H1 (cell line): Measurements from ENCODE around the gene GSG1L. TPM values are rescaled to one million over a fixed set of nuclear protein-coding genes. Genes with fewer than 3 reads are reported as not detected.
"Not testable (repeated sequence)": the region's sequence is repeated elsewhere in the genome, so short reads cannot be mapped to it uniquely, and the experiment has no call there.

ENCODE experiments used
- CTCF ChIA-PET: fragments of 300-600 bp; sonication (Branson Sonifier 250); formaldehyde crosslinking; loops from one replicate; lab custom pipeline; 2021; ENCODE audit not compliant: partially characterized antibody; lab: Charles Lee
- POLR2A ChIA-PET: fragments of 300-600 bp; sonication (Branson Sonifier 250); formaldehyde crosslinking; loops from one replicate; lab custom pipeline; 2021; ENCODE audit warnings: inconsistent platforms; ENCODE audit not compliant: partially characterized antibody; lab: Charles Lee
- DNase-seq, 2 experiments: peaks; one replicate each; pipeline versions ENCODE4 v3.0.0 to v3.0.0-alpha.2; 2010 to 2022; ENCODE audit warnings: low spot score in 2 of 2, low read depth in 1 of 2, mixed read lengths in 1 of 2
- FAIRE-seq: peaks from 2 replicates; lab custom pipeline; 2011; peaks lifted over from hg19 to GRCh38; lab: Jason Lieb, UNC
- H2AFZ ChIP-seq: 2 replicates; pipeline ENCODE4 v1.8.1; 2012; ENCODE audit warnings: low read length, inconsistent platforms
- H2AK5ac ChIP-seq: 2 replicates; pipeline ENCODE4 v1.6.1; 2013; ENCODE audit warnings: low read depth, low read length
- H2BK120ac ChIP-seq: replicated peaks from 2 replicates; pipeline ENCODE3; 2013; ENCODE audit warnings: low read depth, low read length, inconsistent platforms
- H2BK12ac ChIP-seq: 2 replicates; pipeline ENCODE4 v1.6.1; 2013; ENCODE audit warnings: low read depth, low read length
- H2BK15ac ChIP-seq: 2 replicates; pipeline ENCODE4 v1.6.1; 2013; ENCODE audit warnings: low read length
- H2BK20ac ChIP-seq: 2 replicates; pipeline ENCODE4 v1.6.1; 2013; ENCODE audit warnings: low read length
- H2BK5ac ChIP-seq: 2 replicates; pipeline ENCODE4 v1.6.1; 2013; ENCODE audit warnings: low read depth, low read length
- H3K14ac ChIP-seq: 2 replicates; pipeline ENCODE4 v1.6.1; 2013; ENCODE audit warnings: inconsistent platforms; ENCODE audit not compliant: insufficient read length
- H3K18ac ChIP-seq: 2 replicates; pipeline ENCODE4 v1.6.1; 2013; ENCODE audit warnings: low read length; ENCODE audit errors: extremely low read depth
- H3K23ac ChIP-seq: 2 replicates; pipeline ENCODE4 v1.6.1; 2013; ENCODE audit warnings: inconsistent platforms; ENCODE audit not compliant: insufficient read length
- H3K23me2 ChIP-seq: 2 replicates; pipeline ENCODE4 v1.6.1; 2013; ENCODE audit warnings: low read depth, low read length
- H3K27ac ChIP-seq: 2 replicates; pipeline ENCODE4 v1.6.1; 2011; ENCODE audit warnings: low read depth, low read length, inconsistent platforms
- H3K27me3 ChIP-seq, 4 experiments: replicated peaks in 1 of 4; 1 replicate in 1 of 4; 2 replicates in 3 of 4; pipeline versions ENCODE4 v1.6.1 to v1.8.1; 2011 to 2013; ENCODE audit warnings: low read length in 3 of 4, mild to moderate bottlenecking in 3 of 4, inconsistent platforms in 2 of 4, mixed read lengths in 2 of 4, moderate library complexity in 1 of 4; ENCODE audit not compliant: control insufficient read depth in 3 of 4, insufficient read depth in 3 of 4; ENCODE audit errors: extremely low read depth in 1 of 4
- H3K36me3 ChIP-seq, 4 experiments: 2 replicates each; pipeline versions ENCODE4 v1.6.1 to v1.8.1; 2011 to 2013; ENCODE audit warnings: mild to moderate bottlenecking in 4 of 4, low read length in 3 of 4, moderate library complexity in 2 of 4, control low read depth in 1 of 4, inconsistent platforms in 1 of 4; ENCODE audit not compliant: insufficient read depth in 4 of 4, control insufficient read depth in 2 of 4
- H3K4ac ChIP-seq: replicated peaks from 2 replicates; pipeline ENCODE3; 2013; ENCODE audit warnings: low read length, low read depth, mixed read lengths, inconsistent platforms; ENCODE audit not compliant: insufficient read length
- H3K4me1 ChIP-seq, 4 experiments: replicated peaks in 1 of 4; 1 replicate in 1 of 4; 2 replicates in 3 of 4; pipeline versions ENCODE4 v1.6.1 to v1.8.1; 2011 to 2013; ENCODE audit warnings: low read length in 3 of 4, inconsistent platforms in 2 of 4, mixed read lengths in 1 of 4; ENCODE audit not compliant: insufficient read depth in 4 of 4, control insufficient read depth in 3 of 4
- H3K4me2 ChIP-seq, 2 experiments: 2 replicates each; pipeline versions ENCODE4 v1.6.1 to v1.8.1; 2011 to 2013; ENCODE audit warnings: low read depth in 2 of 2, low read length in 2 of 2, control low read depth in 1 of 2, inconsistent platforms in 1 of 2, mild to moderate bottlenecking in 1 of 2; ENCODE audit not compliant: insufficient read depth in 1 of 2
- H3K4me3 ChIP-seq, 4 experiments: fragments of 200-600, 300-600 bp in 1 of 4; sonication (generic), shearing (Covaris generic), sonication (Bioruptor Twin) in 1 of 4; 2 replicates each; pipeline versions ENCODE4 v1.5.1 to v1.8.1; 2011 to 2016; ENCODE audit warnings: low read length in 4 of 4, low read depth in 3 of 4, control low read depth in 2 of 4, inconsistent platforms in 2 of 4, mild to moderate bottlenecking in 2 of 4, mixed read lengths in 1 of 4, moderate library complexity in 1 of 4; ENCODE audit not compliant: insufficient read depth in 2 of 4; ENCODE audit errors: extremely low read depth in 1 of 4
- H3K56ac ChIP-seq: replicated peaks from 2 replicates; pipeline ENCODE3; 2013; ENCODE audit warnings: low read depth, mild to moderate bottlenecking, mixed read lengths, low read length, inconsistent platforms; ENCODE audit not compliant: insufficient read length
- H3K79me1 ChIP-seq: 2 replicates; pipeline ENCODE4 v1.6.1; 2013; ENCODE audit warnings: low read depth, low read length, control low read depth
- H3K79me2 ChIP-seq, 2 experiments: 2 replicates each; pipeline versions ENCODE4 v1.6.1 to v1.8.1; 2012 to 2013; ENCODE audit warnings: low read length in 2 of 2, mild to moderate bottlenecking in 2 of 2, inconsistent platforms in 1 of 2; ENCODE audit not compliant: insufficient read depth in 2 of 2, control insufficient read depth in 1 of 2
- H3K9ac ChIP-seq, 4 experiments: replicated peaks in 1 of 4; 1 replicate in 1 of 4; 2 replicates in 3 of 4; pipeline versions ENCODE4 v1.6.1 to v1.8.1; 2011 to 2013; ENCODE audit warnings: low read depth in 3 of 4, low read length in 3 of 4, control low read depth in 2 of 4, mild to moderate bottlenecking in 2 of 4, moderate library complexity in 2 of 4, inconsistent platforms in 1 of 4; ENCODE audit errors: extremely low read depth in 1 of 4
- H3K9me3 ChIP-seq, 2 experiments: 2 replicates each; pipeline versions ENCODE4 v1.6.1 to v1.8.1; 2012 to 2013; ENCODE audit warnings: mild to moderate bottlenecking in 2 of 2, moderate library complexity in 2 of 2, control low read depth in 1 of 2, inconsistent platforms in 1 of 2, low read depth in 1 of 2, low read length in 1 of 2, mixed read lengths in 1 of 2; ENCODE audit not compliant: insufficient read depth in 2 of 2
- H4K20me1 ChIP-seq, 2 experiments: replicated peaks in 1 of 2; 2 replicates each; pipeline versions ENCODE3 to v1.8.1; 2011 to 2013; ENCODE audit warnings: inconsistent platforms in 2 of 2, low read length in 2 of 2, mild to moderate bottlenecking in 1 of 2; ENCODE audit not compliant: insufficient read depth in 2 of 2, control insufficient read depth in 1 of 2
- H4K5ac ChIP-seq: 2 replicates; pipeline ENCODE4 v1.6.1; 2013; ENCODE audit warnings: low read length, low read depth, mixed read lengths, inconsistent platforms; ENCODE audit not compliant: insufficient read length
- H4K8ac ChIP-seq: 2 replicates; pipeline ENCODE4 v1.8.0; 2013; ENCODE audit warnings: mild to moderate bottlenecking, moderate library complexity, low read length, inconsistent platforms; ENCODE audit not compliant: insufficient read depth; ENCODE audit errors: extremely low read depth
- H4K91ac ChIP-seq: replicated peaks from 2 replicates; pipeline ENCODE3; 2013; ENCODE audit warnings: low read length, mixed read lengths, inconsistent platforms; ENCODE audit not compliant: insufficient read length
- WGBS, 2 experiments: shearing (Covaris generic) in 1 of 2; methylation state at CpG; one replicate each; pipeline versions ENCODE4 v1.1.6 to v1.1.7; 2013 to 2015; ENCODE audit warnings: low lambda C conversion rate in 2 of 2, mixed read lengths in 2 of 2, inconsistent platforms in 1 of 2, low coverage in 1 of 2, missing lambda C conversion rate in 1 of 2; ENCODE audit not compliant: insufficient replicate concordance in 2 of 2, insufficient coverage in 1 of 2, insufficient read length in 1 of 2; ENCODE audit errors: extremely low coverage in 1 of 2, missing lambda C conversion rate in 1 of 2; 5-methylcytosine and 5-hydroxymethylcytosine counted together
- polyA plus RNA-seq, 7 experiments: library from polyadenylated mRNA; depleted of rRNA in 3 of 7; stranded (reverse) in 5 of 7; unstranded in 2 of 7; fragments of >200 nt in 5 of 7; fragments of 200-250 nt in 2 of 7; gene quantifications; 1 replicate in 5 of 7; 2 replicates in 1 of 7; 4 replicates in 1 of 7; pipeline versions ENCODE4 v1.2.1 to v1.2.3, GENCODE V29; 2011 to 2013; ENCODE audit warnings: missing spikeins in 2 of 7, mixed read lengths in 2 of 7
- total RNA-seq: library from RNA; stranded (reverse); fragmentation: NEBNext Ultra II Directional; extraction: Animal tissue kit (Norgen Biotek cat#: 25700); gene quantifications from 2 replicates; pipeline ENCODE4 v1.2.1, GENCODE V29; 2021

GSG1L gene
- total and polyA plus RNA-seq, 2 of the 8 experiments (the other 6 are each of a cell fraction or from before 2014, with no cell fraction given): 0.71 to 1.1 TPM

- H2AFZ ChIP-seq, H4K5ac ChIP-seq, H3K23ac ChIP-seq, H2BK12ac ChIP-seq, H3K4me2 ChIP-seq, H3K4me1 ChIP-seq, H2BK15ac ChIP-seq, FAIRE-seq, H4K91ac ChIP-seq, H2AK5ac ChIP-seq, POLR2A ChIA-PET, DNase-seq, H4K20me1 ChIP-seq, H2BK20ac ChIP-seq, H2BK5ac ChIP-seq, H3K79me2 ChIP-seq, H3K56ac ChIP-seq, H3K4me3 ChIP-seq, H3K23me2 ChIP-seq, H2BK120ac ChIP-seq, H3K9ac ChIP-seq, H3K36me3 ChIP-seq, H4K8ac ChIP-seq, H3K4ac ChIP-seq, H3K27ac ChIP-seq, H3K27me3 ChIP-seq, H3K14ac ChIP-seq, H3K79me1 ChIP-seq, H3K18ac ChIP-seq: not testable (repeated sequence)
- peaks cover 23 to 25% of the 10 kb centered on the region in 2 experiments for H3K9me3 ChIP-seq
- CTCF ChIA-PET: interaction anchor here (0.6 to 1.4 kb wide), 2 partner anchors 13 to 93 kb away, joined by 3 to 5 read pairs; no protein-coding TSS in a partner anchor
- WGBS, 2 experiments: 100% methylated on average over 1 of the region's 1 CpG; no CpG with 5 or more reads in 1 of the 2 experiments
Measured at GRCh38 chr16:27872627-27873026, 190.9 kb downstream of the GSG1L start.
